NCI-H2196 (cell line): ENCODE results near the gene SLC27A1.

ENCODE experiments used
- DNase-seq: peaks from one replicate; lab custom pipeline; 2025; ENCODE audit not compliant: unreplicated experiment; lab: John Stamatoyannopoulos, UW

SLC27A1 gene

GRCh38 chr19:17470068-17470841, at the start of gene SLC27A1:
Gene SLC27A1 (plus strand): TSS chr19:17470524. CDS start chr19:17470541, 17 bp downstream.
- DNase-seq: peak; percentile 98

- DNase-seq: no peak
These were observed 48.4 kb upstream of the SLC27A1 start for GRCh38 chr19:17421942-17422341.

- no peak for DNase-seq
These were observed 46.7 kb upstream of the SLC27A1 start for GRCh38 chr19:17423429-17424208.

- DNase-seq: peak; percentile 15
These were observed 45.5 kb upstream of the SLC27A1 start for GRCh38 chr19:17424743-17425365.

GRCh38 chr19:17429641-17430113, 40.6 kb upstream of the SLC27A1 start:
- peak; percentile 38 for DNase-seq

GRCh38 chr19:17431417-17431816, 38.9 kb upstream of the SLC27A1 start:
- no peak for DNase-seq

- DNase-seq: no peak
These were observed 35.1 kb upstream of the SLC27A1 start for GRCh38 chr19:17435218-17435617.

- DNase-seq: no peak
These were observed 34.0 kb upstream of the SLC27A1 start for GRCh38 chr19:17436094-17436873.

- DNase-seq: no peak
These were observed 33.5 kb upstream of the SLC27A1 start for GRCh38 chr19:17436874-17437267.

- DNase-seq: peak; percentile 34
These were observed 28.9 kb upstream of the SLC27A1 start for GRCh38 chr19:17441241-17442021.

GRCh38 chr19:17445526-17446165, 24.7 kb upstream of the SLC27A1 start:
- no peak for DNase-seq

GRCh38 chr19:17447704-17448130, 22.6 kb upstream of the SLC27A1 start:
- no peak for DNase-seq

- peak; percentile 30 for DNase-seq
These were observed 22.0 kb upstream of the SLC27A1 start, which contains the start of gene TMEM221 for GRCh38 chr19:17448131-17448967. Gene TMEM221 (minus strand): TSS chr19:17448668. CDS start chr19:17448462, 206 bp downstream.

- no peak for DNase-seq
These were observed 19.9 kb upstream of the SLC27A1 start for GRCh38 chr19:17450264-17451075.

GRCh38 chr19:17451820-17452219, 18.5 kb upstream of the SLC27A1 start:
- DNase-seq: no peak

GRCh38 chr19:17454576-17455071, 15.7 kb upstream of the SLC27A1 start:
- no peak for DNase-seq

- no peak for DNase-seq
These were observed 14.8 kb upstream of the SLC27A1 start for GRCh38 chr19:17455308-17456123.
